GM18520 (cell line): Measurements from ENCODE around the gene AOPEP.

Source experiments
- ATAC-seq: cut with Tn5 transposase; IDR thresholded peaks from one replicate; pipeline ENCODE4 v1.9.1; 2021; ENCODE audit not compliant: unreplicated experiment

Gene AOPEP

GRCh38 chr9:94912700-94913249 lies 186.3 kb downstream of the AOPEP start:
- no peak for ATAC-seq

DNA sequence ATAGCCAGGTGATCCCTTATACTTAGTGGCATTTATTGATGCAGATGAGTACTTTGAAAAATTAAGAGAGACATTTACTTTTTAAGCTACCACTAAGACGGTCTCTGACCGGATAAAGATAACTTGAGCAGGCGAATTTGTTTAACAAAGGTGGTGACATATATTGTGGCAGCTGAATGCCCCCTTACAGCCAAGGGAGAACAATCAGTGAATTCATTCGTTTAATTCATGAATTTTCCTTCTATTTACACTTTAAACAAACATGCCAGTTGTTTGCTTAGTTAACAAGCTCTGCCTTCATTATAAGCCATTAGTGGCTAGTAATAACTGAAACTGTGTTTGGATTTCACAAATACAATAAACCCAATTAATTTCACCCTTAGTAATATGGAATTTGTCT lies 187.1 kb downstream of the AOPEP start:
- ATAC-seq: no peak

DNA sequence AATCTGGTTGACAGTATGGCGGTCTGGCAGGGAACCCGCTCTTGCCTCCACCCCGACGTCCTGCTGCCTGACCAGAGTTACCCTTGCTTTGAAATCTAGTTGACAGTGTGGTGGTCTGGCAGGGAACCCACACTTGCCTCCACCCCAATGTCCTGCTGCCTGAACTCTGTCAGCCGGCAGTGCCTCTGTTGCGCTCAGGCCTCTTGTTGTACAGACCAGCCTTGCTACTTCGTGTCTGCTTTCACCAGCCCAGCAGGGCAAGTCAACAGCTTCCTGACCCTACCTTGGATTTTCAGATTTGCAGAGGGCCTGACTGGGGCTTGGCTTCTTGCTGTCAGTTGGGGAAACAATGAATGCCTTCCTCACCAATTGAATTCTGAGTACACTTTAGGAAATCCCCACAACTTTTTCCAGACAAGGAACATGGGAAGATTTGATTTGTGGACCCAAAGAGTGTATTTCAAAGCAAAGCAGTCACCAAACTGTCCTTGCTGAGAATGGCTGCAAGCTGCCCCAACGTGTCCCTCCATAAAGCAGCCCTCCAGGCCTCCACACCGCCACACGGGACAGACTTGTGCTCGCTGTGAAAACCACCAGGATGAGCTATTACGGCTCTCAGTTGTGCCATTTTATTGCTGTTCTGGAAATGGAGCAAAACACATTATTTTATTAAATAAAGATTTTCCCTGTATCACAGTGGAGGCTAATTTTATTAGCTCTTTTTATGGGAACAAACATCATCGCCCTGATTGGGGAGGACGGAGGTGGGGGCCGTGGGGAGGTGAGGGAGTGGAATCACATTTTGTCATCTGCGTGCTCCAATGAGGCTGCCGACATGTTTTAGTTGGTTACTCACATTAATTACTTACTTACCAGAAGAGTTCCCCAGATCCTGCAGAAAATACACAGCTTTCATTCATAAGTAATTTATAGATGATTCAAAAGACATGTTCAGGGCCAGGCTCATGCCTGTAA lies 189.3 kb downstream of the AOPEP start:
- no peak for ATAC-seq

DNA sequence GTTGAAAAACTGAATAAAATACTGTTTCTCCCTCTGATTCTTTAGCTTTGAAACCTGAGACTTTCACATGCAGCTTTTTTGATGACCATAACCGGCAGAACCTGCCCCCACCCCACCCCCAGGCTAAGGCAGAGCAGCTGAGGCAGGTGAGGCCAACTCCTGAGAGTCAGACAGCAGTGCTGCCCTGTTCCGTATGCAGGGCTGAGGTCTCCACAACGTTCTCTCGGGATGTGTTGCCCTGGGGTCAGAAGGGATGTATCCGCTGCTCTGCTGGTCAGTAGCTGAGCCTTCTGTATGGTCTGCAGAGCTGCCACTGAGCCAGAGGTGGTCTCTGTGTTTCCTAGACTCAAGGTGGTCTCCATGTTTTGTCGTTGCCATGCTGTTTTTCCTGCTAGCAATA lies 190.5 kb downstream of the AOPEP start:
- ATAC-seq: no peak

- ATAC-seq: no peak
Observed at GRCh38 chr9:94918038-94918753, 191.7 kb downstream of the AOPEP start.

DNA sequence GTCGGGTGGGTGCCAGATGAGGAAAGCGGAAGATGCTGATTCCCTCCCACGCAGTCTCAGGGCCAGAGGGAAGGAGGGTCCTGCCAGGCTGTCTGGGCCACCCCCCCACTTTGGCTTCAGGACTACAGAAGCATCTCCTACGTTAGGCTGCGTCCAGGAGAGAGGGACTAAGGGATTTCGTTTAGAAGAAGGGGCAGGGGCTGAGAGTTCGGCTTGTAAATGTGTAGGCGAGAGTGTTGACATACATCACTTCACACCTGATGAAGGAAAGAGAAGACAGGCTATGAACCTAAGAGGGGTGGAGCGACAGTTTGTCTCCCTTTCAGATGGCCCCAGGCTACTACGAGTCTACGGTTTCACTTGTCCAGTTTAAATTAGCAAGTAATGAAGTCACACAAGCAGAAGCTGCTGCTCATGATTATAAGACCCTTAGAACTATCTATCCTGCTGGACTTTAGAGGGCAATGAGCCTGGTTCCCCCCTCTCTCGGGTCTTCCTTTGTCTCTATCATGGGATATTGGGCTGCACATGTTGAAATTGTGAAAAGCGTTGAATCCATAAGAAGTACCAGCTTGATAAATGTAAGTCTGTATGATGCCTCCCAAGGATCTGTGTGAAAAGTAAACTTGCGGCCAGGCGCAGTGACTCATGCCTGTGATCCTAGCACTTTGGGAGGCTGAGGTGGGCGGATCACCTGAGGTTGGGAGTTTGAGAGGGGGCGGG lies 193.0 kb downstream of the AOPEP start:
- ATAC-seq: no peak

DNA sequence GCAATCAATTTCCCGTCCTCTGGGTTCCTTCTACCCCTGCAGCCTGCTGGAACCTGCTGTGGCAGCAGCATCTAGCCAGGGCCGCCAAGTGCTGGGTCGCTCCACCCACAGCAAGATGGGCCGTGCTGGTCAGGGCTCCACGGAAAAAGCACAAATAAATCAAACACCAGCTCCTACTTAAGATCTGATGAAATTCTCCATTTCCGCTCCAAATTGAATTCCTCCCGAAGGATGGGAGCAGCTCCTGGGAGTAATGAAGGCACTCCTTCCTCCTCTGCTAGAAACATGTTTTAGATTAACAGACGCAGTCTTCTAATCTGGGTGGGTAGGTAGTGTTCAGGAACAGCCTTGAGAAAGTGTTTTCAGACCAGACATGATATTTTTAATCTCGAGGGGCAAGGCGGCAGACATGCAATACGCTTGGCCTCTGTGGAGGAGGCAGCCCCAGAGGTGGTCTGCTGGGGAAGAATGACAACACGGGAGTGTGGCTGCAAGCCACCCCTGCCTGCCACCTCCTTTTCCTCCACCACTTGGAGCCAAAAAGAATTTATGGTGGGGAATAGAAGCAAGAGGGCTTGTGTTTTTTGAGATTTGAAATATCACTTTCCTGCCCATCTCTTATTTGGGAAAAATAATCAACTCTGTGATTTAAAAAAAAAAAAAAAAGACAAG lies 194.1 kb downstream of the AOPEP start:
- no peak for ATAC-seq

- no peak for ATAC-seq
Observed at GRCh38 chr9:94921092-94921471, 194.6 kb downstream of the AOPEP start.

DNA sequence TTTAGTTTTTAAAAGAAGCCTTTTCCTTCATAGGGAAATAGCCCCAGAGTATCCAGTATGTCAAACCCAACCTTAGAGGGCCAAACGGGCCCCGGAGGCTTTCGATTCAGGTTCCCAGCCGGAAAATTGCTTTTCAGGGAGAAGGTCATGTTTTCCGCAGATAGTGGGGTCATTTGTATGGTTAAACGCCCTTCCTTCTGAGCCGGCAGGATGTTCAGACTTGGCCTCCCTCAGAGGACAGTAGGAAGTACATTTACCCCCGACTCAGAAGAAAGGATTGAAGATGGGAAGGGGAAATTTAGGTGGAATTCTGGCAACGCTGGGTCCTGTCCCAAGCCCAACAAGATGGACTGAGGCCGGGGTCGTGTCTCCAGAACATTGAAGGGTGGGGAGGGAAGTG lies 195.2 kb downstream of the AOPEP start:
- ATAC-seq: no peak

GRCh38 chr9:94922098-94922607 lies 195.7 kb downstream of the AOPEP start:
- no peak for ATAC-seq

DNA sequence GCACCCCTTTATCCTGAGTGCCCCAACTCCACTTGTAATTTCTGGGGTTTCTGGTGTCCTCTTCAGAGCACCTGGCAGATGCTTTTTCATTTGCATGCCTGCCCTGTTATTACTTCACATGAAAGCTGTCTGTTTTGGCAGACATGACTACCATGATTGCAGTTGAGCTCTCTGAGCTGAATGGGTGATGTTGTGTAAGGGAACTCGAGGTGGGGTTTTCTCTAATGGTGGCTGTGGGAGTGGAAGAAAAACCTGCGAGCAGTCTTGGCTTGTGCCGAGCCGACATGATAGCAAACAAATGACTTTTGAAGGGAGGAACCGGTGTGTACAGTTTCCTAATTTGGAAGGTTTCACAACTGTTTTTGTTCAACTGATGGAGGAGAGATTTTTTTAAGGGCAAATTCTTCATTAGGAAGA lies 196.2 kb downstream of the AOPEP start:
- ATAC-seq: no peak

DNA sequence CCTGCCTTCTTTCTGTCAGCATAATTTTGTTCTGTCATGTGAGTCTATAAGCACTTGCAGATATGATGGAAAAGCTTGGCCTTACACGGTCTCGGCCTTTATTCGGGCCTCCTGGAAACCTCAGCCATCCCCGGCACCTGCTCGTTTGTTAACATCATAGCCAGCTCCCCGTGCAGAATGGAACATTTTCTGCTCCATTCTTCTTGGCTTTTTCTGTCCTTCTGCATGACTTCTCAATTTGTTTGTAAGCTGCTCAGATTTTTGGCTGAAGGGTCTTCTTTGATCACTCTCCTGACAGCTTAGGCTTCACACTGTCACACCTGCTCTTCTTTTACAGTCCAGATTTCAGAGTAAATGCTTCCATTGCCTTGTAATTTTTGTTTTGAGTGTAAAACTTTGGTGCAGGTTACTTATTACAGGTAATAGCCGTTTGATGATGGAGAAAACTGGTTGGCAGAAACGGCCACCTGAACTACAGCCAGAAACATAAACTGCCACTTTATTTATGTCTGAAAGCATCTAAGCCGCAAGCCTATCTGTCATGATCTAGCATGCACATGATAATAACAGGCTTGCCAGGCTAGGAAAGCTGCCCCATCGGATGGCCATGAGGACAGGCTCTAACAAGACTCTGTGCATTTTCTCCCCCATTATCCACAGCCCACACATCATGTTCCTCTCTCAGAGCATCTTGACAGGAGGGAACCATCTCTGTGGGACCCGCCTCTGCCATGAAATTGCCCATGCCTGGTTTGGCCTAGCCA lies 197.0 kb downstream of the AOPEP start:
- ATAC-seq: no peak

DNA sequence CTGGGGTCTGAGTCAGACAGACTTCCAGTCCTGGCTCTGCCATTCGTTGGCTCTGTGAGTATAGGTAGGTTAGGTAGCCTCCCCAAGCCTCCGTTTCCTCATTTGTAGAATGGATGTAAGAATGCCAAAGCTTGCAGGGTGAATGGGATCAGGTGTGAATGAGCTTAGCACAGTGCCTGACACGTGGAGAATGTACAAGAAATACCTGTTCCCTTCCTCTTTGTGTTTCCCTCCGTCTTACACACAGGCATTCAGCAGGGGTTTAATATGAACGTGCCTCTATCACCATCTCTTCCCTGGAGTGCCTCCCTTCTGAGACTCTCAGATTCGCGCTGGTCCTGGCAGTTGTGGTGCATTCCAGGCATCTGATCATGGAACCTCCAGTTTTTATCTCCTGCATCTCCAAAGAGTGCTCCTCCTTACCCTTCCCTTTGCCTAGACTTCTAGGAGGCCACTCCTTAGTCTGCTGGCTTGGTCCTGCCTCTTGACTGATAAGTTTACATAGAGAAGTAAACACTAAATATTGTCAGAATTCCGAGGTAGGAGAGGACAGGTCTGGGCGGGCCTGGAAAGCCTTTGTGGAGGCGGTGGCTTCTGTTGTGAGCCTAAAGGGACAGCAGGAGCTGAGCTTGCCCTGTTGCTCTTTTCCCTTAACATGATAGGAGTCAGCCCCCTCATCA lies 199.4 kb downstream of the AOPEP start:
- no peak for ATAC-seq

- ATAC-seq: no peak
Observed at GRCh38 chr9:94926431-94926800, 199.9 kb downstream of the AOPEP start.

DNA sequence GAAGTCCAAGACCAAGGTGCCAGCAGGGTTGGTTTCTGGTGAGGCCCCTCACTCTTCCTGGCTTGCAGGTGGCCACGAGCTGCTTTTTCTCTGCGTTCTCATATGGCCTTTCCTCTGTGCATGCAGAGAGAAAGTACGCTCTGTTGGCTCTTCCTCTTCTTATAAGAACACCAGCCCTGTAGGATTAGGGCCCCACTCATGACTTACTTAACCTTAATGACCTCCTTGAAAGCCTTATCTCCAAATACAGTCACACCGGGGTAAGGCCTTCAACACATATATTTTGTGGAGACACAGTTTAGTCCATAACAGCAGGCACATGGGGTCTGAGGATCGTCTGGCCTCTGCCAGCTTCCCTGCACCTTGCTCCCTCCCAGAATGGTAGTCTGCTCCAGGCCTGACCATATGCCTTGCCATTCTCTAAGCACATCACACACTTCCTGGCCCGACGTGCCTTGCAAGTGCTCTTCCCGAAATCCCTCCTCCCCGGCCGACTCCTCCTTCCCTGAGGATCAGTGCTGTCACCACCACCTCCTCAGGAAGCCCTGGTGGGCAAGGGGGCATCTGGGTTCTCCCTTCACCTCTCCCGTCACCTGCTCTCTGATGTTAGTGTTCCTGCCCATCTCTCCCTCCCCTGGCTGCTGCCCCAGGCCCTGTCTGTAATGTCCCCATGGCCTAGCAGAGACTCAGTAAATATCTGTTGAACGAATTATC lies 200.7 kb downstream of the AOPEP start:
- ATAC-seq: no peak

DNA sequence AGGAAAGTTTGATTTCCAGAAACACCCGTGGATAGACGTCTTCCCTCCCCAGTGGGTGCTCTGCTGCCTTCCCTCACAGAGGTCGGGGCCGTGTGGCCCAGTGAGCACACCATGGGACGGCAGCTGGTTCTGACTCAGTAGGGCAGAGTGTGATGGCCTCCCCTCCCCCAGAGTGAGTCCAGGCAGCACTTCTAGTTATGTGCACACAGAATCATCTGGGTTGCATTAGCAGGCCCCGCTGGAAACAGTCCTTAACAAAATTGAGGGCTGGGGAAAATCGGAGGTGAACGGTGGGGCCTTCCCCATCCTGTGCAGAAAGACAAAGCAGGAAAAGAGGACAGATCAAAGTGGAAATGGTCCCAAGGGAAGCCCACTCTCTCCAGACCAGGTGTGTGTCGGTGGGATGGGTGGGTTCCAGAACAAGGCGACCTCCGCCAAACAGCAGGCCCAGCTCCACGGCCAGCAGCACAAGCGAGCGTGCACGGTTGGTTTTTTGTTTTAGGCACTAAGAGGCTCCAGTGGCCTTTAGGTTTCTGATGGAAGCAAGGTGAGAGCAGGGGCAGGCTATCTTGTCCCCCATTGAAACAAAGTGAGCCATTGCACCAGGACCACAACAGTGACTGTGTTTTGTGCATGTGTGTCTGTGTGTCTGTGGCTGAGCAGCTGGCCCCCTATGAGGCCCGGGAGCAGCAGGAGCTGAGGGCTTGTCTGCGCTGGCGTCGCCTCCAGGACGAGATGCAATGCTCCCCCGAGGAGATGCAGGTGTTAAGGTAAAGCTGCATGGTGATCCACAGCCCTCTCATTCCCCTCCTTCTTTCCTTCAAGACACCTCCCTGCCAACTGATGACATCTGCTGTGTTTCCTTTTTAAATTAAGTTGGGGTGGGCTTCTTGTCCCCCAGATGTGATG lies 201.5 kb downstream of the AOPEP start:
- no peak for ATAC-seq

DNA sequence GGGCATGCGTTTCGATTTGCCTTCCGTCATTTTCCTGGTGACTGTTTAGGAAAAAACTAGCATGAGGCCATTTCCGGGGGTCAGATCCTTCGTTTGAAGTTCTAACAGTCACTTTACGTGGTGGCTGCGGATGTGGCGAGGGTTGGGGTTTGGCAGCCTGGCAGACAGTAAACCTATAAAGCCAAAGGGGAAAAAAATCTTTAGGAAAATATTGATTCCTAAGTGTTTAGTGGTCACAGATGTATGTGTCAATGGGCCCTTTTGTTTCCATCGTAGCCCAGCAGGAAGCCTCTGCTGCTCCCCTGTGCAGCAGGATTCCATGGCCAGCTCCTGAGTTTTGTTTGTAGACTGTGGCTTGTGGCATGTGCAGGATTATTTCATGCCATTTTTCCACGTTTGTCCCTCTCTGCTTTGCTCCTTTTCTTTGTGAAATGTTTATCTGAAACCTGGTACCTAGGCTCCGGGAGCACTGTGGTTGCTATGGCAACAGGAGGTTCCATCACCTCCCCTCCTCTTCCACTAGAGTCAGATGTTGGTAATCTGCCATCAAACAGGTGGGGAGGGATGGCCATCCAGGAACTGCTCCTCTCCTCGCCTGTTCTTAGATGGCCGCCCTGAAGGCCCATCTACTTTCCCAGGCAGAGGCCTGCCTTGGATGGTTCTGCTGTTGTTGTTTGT lies 202.3 kb downstream of the AOPEP start:
- no peak for ATAC-seq
